K562 (cell line): ENCODE measurements around the gene PPM1G. TPM values are rescaled to one million over a fixed set of nuclear protein-coding genes. Genes with fewer than 3 reads are reported as not detected.

ENCODE experiments used
- ATAC-seq: fragments of 200-7000 bp; cut with Tn5 transposase; 3 replicates; pipeline ENCODE4 v1.9.1; 2020; ENCODE audit warnings: moderate library complexity
- BruUV-seq: library from RNA; stranded (reverse); fragments of 400-500 nt; replicated peaks from 2 replicates; lab custom pipeline; 2021; lab: Mats Ljungman, UMichigan
- CTCF ChIA-PET: fragments of 300-600 bp; formaldehyde crosslinking; extraction: SDS; loops from one replicate; lab custom pipeline; 2021; ENCODE audit warnings: low intra/inter-chr PET ratio; lab: Yijun Ruan, JAX
- POLR2A ChIA-PET: fragments of 300-600, 350-650 bp; sonication (Branson Sonifier 250); formaldehyde crosslinking; extraction: SDS; loops from one replicate; lab custom pipeline; 2021; ENCODE audit warnings: antibody characterized with exemption, inconsistent platforms; lab: Yijun Ruan, JAX
- DNase-seq, 4 experiments: peaks; one replicate each; pipeline versions ENCODE4 v3.0.0 to v3.0.0-alpha.2; 2011 to 2018; ENCODE audit warnings: low spot score in 3 of 4, mixed read lengths in 3 of 4; ENCODE audit errors: extremely low read depth in 1 of 4
- FAIRE-seq: peaks from 2 replicates; lab custom pipeline; 2011; peaks lifted over from hg19 to GRCh38; lab: Jason Lieb, UNC
- H2AFZ ChIP-seq: 2 replicates; pipeline ENCODE4 v1.6.0; 2011; ENCODE audit warnings: low read depth, low read length, control low read depth, inconsistent platforms
- H3K27ac ChIP-seq: fragments of 200-600 bp; 3 replicates; pipeline ENCODE4 v1.8.0; 2011; ENCODE audit warnings: low read depth, mild to moderate bottlenecking, control low read depth, inconsistent platforms, low read length, moderate library complexity, mixed read lengths; ENCODE audit errors: extremely low read depth
- H3K27me3 ChIP-seq, 2 experiments: fragments of 300-600 bp in 1 of 2; 2 replicates in 1 of 2; 3 replicates in 1 of 2; pipeline versions ENCODE4 v1.6.0 to v1.8.0; 2011; ENCODE audit warnings: inconsistent platforms in 2 of 2, low read length in 2 of 2, mild to moderate bottlenecking in 1 of 2, mixed read lengths in 1 of 2, moderate library complexity in 1 of 2; ENCODE audit not compliant: control insufficient read depth in 2 of 2, insufficient read depth in 2 of 2
- H3K36me3 ChIP-seq: fragments of 300-600 bp; 3 replicates; pipeline ENCODE4 v1.8.0; 2011; ENCODE audit warnings: mild to moderate bottlenecking, low read length, inconsistent platforms; ENCODE audit not compliant: control insufficient read depth, insufficient read depth
- H3K4me1 ChIP-seq, 2 experiments: fragments of 200-600 bp in 1 of 2; replicated peaks in 1 of 2; 2 replicates in 1 of 2; 3 replicates in 1 of 2; pipeline versions ENCODE4 v1.5.1 to v1.8.0; 2011; ENCODE audit warnings: inconsistent platforms in 2 of 2, low read length in 2 of 2, mild to moderate bottlenecking in 1 of 2, mixed read lengths in 1 of 2, moderate library complexity in 1 of 2; ENCODE audit not compliant: control insufficient read depth in 2 of 2, insufficient read depth in 2 of 2
- H3K4me2 ChIP-seq: 2 replicates; pipeline ENCODE4 v1.6.1; 2011; ENCODE audit warnings: low read length, control low read depth, inconsistent platforms, mixed read lengths; ENCODE audit not compliant: insufficient read depth
- H3K4me3 ChIP-seq: fragments of 200-600 bp; sonication (generic), shearing (Covaris generic); 2 replicates; pipeline ENCODE4 v1.5.1; 2016; ENCODE audit warnings: control low read depth, inconsistent platforms
- H3K79me2 ChIP-seq: fragments of 200-600 bp; 3 replicates; pipeline ENCODE4 v1.8.0; 2011; ENCODE audit warnings: low read length, inconsistent platforms; ENCODE audit not compliant: control insufficient read depth, insufficient read depth
- H3K9ac ChIP-seq, 2 experiments: 2 replicates each; pipeline versions ENCODE4 v1.6.0 to v1.6.1; 2011; ENCODE audit warnings: low read depth in 2 of 2, low read length in 2 of 2, control low read depth in 1 of 2, inconsistent platforms in 1 of 2, mild to moderate bottlenecking in 1 of 2, mixed read lengths in 1 of 2; ENCODE audit not compliant: insufficient read depth in 1 of 2
- H3K9me1 ChIP-seq: one replicate; pipeline ENCODE4 v1.6.0; 2011; ENCODE audit warnings: inconsistent platforms, mild to moderate bottlenecking, low read length, moderate library complexity; ENCODE audit not compliant: control insufficient read depth, insufficient read depth
- H3K9me3 ChIP-seq: replicated peaks from 2 replicates; pipeline ENCODE4 v1.5.1; 2011; ENCODE audit warnings: low read depth, low read length, inconsistent platforms; ENCODE audit not compliant: control insufficient read depth, insufficient read depth
- H4K20me1 ChIP-seq: replicated peaks from 2 replicates; pipeline ENCODE4 v1.6.1; 2011; ENCODE audit warnings: low read length, inconsistent platforms, mixed read lengths; ENCODE audit not compliant: control insufficient read depth, insufficient read depth
- HDAC1 ChIP-seq, 2 experiments: fragments of 450-650 bp; IDR thresholded peaks; 2 replicates each; pipeline ENCODE4 v1.6.1; 2016 to 2017; ENCODE audit warnings: inconsistent platforms in 1 of 2, mild to moderate bottlenecking in 1 of 2, moderate library complexity in 1 of 2
- MAFK ChIP-seq: IDR thresholded peaks from 2 replicates; pipeline ENCODE4 v1.6.1; 2011; ENCODE audit warnings: low read length, improper control_type of control experiment
- RAD21 ChIP-seq, 2 experiments: fragments of 250-450 bp in 1 of 2; fragments of 450-650 bp in 1 of 2; sonication (Bioruptor Pico) in 1 of 2; formaldehyde crosslinking in 1 of 2; IDR thresholded peaks in 1 of 2; conservative IDR thresholded peaks in 1 of 2; 2 replicates each; pipeline versions ENCODE4 v1.4.0 to v1.8.0; 2020 to 2022; ENCODE audit warnings: mild to moderate bottlenecking in 2 of 2, moderate library complexity in 1 of 2
- RBFOX2 ChIP-seq: fragments of 200-400 bp; formaldehyde crosslinking; IDR thresholded peaks from 2 replicates; pipeline ENCODE4 v1.6.1; 2017; ENCODE audit warnings: low read depth, mild to moderate bottlenecking, low read length, moderate library complexity
- SMARCB1 ChIP-seq: IDR thresholded peaks from 2 replicates; pipeline ENCODE4 v1.6.1; 2011; ENCODE audit warnings: improper control_type of control experiment, low read depth; ENCODE audit not compliant: insufficient read length
- WGBS: fragments of 100-300 bp; shearing (Covaris generic); methylation state at CpG from one replicate; pipeline ENCODE4 v1.1.6; 2016; ENCODE audit warnings: low coverage, mixed read lengths; ENCODE audit not compliant: insufficient coverage; ENCODE audit errors: missing lambda C conversion rate; 5-methylcytosine and 5-hydroxymethylcytosine counted together
- in situ Hi-C: fragments of 300-500 bp; cut with MboI; formaldehyde crosslinking; loops from 4 replicates; pipeline ENCODE4 v1.15.0; 2018; ENCODE audit warnings: inconsistent platforms, mixed read lengths
- intact Hi-C: fragments of 100-400 bp; cut with micrococcal nuclease; formaldehyde crosslinking; loops from 2 replicates; pipeline ENCODE4 v1.14.2; 2022
- polyA plus RNA-seq, 8 experiments: library from polyadenylated mRNA; depleted of rRNA in 4 of 8; stranded (reverse) in 5 of 8; unstranded in 3 of 8; fragments of >200 nt; fragmentation: Nextera tagmentation in 2 of 8; fragmentation: Illumina TruSeq in 1 of 8; extraction: Ambion mirVana in 2 of 8; extraction: Trizol in 1 of 8; gene quantifications; 2 replicates each; pipeline versions ENCODE4 v1.2.1 to v1.2.3, GENCODE V29; 2011 to 2014; ENCODE audit warnings: inconsistent platforms in 1 of 8, missing spikeins in 1 of 8
- total RNA-seq, 7 experiments: library from RNA; depleted of rRNA in 6 of 7; stranded (reverse); fragments of >200 nt in 6 of 7; fragmentation: Illumina TruSeq in 2 of 7; extraction: Trizol in 2 of 7; gene quantifications; 2 replicates each; pipeline versions ENCODE4 v1.2.1 to v1.2.3, GENCODE V29; 2011 to 2021; ENCODE audit warnings: low replicate concordance in 1 of 7
- TF ChIP-seq, protein P1 (sequence below): sonication (generic); formaldehyde crosslinking; IDR thresholded peaks from 2 replicates; pipeline ENCODE4 v1.8.1; 2023; ENCODE audit warnings: missing genetic modification reagents, mild to moderate bottlenecking, borderline replicate concordance
- TF ChIP-seq, protein P2 (sequence below): fragments of 250-450 bp; sonication (Bioruptor Pico); IDR thresholded peaks from 2 replicates; pipeline ENCODE4 v1.8.0; 2022; ENCODE audit warnings: inconsistent platforms
- TF ChIP-seq, protein P3 (sequence below), 3 experiments: IDR thresholded peaks in 2 of 3; conservative IDR thresholded peaks in 1 of 3; 2 replicates each; pipeline ENCODE4 v1.5.1; 2011 to 2012; ENCODE audit warnings: low read length in 3 of 3, mild to moderate bottlenecking in 3 of 3, control low read depth in 2 of 3, improper control_type of control experiment in 1 of 3, inconsistent platforms in 1 of 3, low read depth in 1 of 3, mixed read lengths in 1 of 3, moderate library complexity in 1 of 3; ENCODE audit not compliant: insufficient read depth in 2 of 3

PPM1G gene
- total and polyA plus RNA-seq, 9 of the 15 experiments (the other 6 are each of a cell fraction or from before 2014, with no cell fraction given), result 61.7 to 230 (median 153) TPM

DNA sequence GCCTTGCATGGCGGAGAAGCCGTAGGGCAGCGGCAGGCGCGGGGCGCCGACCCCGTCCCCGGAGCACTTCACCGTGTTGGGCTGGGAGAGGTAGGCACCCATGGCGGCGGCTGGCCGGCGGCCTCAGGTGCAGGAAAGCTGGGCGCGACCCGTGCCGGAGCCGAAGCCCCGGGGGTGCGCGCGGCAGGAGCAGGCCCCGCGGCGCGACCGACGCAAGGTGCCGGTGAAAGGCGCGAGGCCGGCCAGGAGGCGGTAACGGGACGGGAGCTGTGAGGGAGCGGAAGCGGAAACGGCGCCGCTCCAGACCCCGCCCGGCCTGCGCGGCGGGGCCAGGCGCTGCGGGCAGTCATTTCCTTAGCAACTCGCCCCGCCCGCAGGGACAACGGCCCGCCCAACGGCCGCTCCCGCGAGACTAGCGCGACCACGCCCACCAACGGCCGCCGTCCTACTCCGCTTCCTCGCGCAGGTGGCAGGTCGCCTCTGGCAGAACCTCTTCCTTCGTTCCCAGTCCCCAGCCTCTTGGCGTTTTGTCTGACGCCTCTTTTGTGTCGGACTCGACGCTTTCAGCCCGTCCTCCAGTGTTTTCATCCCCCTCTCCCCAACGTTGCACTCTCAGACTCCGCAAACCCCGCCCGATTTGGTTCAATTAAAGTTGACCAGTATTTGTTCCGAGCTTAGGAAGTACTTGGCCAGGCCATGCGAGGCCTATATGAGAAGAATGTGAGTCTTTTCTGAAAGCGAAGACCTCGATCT lies at the start of gene PPM1G (continued):
- TF ChIP-seq, protein P1, sequence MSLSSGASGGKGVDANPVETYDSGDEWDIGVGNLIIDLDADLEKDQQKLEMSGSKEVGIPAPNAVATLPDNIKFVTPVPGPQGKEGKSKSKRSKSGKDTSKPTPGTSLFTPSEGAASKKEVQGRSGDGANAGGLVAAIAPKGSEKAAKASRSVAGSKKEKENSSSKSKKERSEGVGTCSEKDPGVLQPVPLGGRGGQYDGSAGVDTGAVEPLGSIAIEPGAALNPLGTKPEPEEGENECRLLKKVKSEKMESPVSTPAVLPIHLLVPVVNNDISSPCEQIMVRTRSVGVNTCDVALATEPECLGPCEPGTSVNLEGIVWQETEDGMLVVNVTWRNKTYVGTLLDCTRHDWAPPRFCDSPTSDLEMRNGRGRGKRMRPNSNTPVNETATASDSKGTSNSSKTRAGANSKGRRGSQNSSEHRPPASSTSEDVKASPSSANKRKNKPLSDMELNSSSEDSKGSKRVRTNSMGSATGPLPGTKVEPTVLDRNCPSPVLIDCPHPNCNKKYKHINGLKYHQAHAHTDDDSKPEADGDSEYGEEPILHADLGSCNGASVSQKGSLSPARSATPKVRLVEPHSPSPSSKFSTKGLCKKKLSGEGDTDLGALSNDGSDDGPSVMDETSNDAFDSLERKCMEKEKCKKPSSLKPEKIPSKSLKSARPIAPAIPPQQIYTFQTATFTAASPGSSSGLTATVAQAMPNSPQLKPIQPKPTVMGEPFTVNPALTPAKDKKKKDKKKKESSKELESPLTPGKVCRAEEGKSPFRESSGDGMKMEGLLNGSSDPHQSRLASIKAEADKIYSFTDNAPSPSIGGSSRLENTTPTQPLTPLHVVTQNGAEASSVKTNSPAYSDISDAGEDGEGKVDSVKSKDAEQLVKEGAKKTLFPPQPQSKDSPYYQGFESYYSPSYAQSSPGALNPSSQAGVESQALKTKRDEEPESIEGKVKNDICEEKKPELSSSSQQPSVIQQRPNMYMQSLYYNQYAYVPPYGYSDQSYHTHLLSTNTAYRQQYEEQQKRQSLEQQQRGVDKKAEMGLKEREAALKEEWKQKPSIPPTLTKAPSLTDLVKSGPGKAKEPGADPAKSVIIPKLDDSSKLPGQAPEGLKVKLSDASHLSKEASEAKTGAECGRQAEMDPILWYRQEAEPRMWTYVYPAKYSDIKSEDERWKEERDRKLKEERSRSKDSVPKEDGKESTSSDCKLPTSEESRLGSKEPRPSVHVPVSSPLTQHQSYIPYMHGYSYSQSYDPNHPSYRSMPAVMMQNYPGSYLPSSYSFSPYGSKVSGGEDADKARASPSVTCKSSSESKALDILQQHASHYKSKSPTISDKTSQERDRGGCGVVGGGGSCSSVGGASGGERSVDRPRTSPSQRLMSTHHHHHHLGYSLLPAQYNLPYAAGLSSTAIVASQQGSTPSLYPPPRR (CRISPR knock-in tag), result peak; percentile 70; the same call in 1 of the 2 replicates

DNA sequence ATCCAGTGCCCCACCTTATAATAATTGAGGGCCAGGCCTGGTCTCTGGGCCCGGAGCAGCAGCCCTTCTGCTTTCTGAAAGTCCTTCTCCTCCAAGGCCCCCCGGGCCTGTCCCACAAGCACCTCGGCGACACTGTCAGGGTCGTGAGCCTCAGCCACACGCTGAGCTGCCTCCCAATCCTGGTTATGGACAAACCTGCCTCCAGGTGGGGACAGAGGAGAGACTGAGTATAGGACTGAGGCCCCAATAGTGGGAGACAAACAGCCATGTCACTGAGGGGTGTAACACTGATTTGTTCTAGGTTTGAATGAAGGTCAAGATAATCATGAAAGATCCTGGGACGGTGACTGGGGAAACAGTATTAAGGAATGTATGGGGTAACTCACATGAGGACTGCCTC lies 44.6 kb upstream of the PPM1G start:
- Histone ChIP-seq H3K27ac (no peak overlapping the region), H3K79me2 (no peaks in the 10 kb centered on the region), H3K9ac (no peak overlapping the region), H3K9me1 (no peaks in the 10 kb centered on the region), H3K27me3 (no peaks in the 10 kb centered on the region), H3K4me2 (no peak overlapping the region), H3K4me3 (no peak overlapping the region), H3K36me3 (peaks cover 28% of the 10 kb centered on the region; the same call in 2 of the 3 replicates), H4K20me1 (no peaks in the 10 kb centered on the region), H3K4me1 (no peaks in the 10 kb centered on the region), H3K9me3 (no peaks in the 10 kb centered on the region), H2AFZ (no peak overlapping the region)
- FAIRE-seq (no peak), DNase-seq (no peak), ATAC-seq (peak; percentile 78)
- ChIA-PET POLR2A (interaction anchor here (0.5 to 1.4 kb wide), 6 partner anchors 18 to 1438 kb away, joined by 3 to 4 read pairs (median 3); no protein-coding TSS in a partner anchor), CTCF (interaction anchor here (1.1 kb wide), 1 partner anchor 229 kb away, joined by 3 read pairs; no protein-coding TSS in a partner anchor)
- intact Hi-C loops (no loop called here), in situ Hi-C loops (no loop called here)
- no TSS peak for BruUV-seq
- 69% methylated on average over 7 of the region's 7 CpGs for WGBS
- TF ChIP-seq, protein P2, sequence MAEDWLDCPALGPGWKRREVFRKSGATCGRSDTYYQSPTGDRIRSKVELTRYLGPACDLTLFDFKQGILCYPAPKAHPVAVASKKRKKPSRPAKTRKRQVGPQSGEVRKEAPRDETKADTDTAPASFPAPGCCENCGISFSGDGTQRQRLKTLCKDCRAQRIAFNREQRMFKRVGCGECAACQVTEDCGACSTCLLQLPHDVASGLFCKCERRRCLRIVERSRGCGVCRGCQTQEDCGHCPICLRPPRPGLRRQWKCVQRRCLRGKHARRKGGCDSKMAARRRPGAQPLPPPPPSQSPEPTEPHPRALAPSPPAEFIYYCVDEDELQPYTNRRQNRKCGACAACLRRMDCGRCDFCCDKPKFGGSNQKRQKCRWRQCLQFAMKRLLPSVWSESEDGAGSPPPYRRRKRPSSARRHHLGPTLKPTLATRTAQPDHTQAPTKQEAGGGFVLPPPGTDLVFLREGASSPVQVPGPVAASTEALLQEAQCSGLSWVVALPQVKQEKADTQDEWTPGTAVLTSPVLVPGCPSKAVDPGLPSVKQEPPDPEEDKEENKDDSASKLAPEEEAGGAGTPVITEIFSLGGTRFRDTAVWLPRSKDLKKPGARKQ, result no peak
- TF ChIP-seq, protein P3, sequence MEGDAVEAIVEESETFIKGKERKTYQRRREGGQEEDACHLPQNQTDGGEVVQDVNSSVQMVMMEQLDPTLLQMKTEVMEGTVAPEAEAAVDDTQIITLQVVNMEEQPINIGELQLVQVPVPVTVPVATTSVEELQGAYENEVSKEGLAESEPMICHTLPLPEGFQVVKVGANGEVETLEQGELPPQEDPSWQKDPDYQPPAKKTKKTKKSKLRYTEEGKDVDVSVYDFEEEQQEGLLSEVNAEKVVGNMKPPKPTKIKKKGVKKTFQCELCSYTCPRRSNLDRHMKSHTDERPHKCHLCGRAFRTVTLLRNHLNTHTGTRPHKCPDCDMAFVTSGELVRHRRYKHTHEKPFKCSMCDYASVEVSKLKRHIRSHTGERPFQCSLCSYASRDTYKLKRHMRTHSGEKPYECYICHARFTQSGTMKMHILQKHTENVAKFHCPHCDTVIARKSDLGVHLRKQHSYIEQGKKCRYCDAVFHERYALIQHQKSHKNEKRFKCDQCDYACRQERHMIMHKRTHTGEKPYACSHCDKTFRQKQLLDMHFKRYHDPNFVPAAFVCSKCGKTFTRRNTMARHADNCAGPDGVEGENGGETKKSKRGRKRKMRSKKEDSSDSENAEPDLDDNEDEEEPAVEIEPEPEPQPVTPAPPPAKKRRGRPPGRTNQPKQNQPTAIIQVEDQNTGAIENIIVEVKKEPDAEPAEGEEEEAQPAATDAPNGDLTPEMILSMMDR (IDR thresholded peaks at IDR 0.05 in 2 of 3, conservative IDR thresholded peaks at IDR 0.05 in 1 of 3; ENCODE audit: insufficient read depth in 2 of 3, low read depth in 1 of 3, low read length in 3 of 3), result peak in 2 of 3 experiments; percentile 17 to 37; a peak in 3 of 6 replicates
- TF ChIP-seq RAD21 (CRISPR knock-in tag; conservative IDR thresholded peaks at IDR 0.05 in 1 of 2, IDR thresholded peaks at IDR 0.05 in 1 of 2) (peak in 1 of 2 experiments; percentile 18; a peak in 1 of 4 replicates), RBFOX2 (no peak), SMARCB1 (no peak), MAFK (no peak), HDAC1 (IDR thresholded peaks at IDR 0.05) (no peak)
